OCI-M2 (cell line): ENCODE results near the gene ZNF664.

ENCODE experiments used
- DNase-seq: peaks from one replicate; lab custom pipeline; 2025; ENCODE audit not compliant: unreplicated experiment; lab: John Stamatoyannopoulos, UW

Gene ZNF664

DNA sequence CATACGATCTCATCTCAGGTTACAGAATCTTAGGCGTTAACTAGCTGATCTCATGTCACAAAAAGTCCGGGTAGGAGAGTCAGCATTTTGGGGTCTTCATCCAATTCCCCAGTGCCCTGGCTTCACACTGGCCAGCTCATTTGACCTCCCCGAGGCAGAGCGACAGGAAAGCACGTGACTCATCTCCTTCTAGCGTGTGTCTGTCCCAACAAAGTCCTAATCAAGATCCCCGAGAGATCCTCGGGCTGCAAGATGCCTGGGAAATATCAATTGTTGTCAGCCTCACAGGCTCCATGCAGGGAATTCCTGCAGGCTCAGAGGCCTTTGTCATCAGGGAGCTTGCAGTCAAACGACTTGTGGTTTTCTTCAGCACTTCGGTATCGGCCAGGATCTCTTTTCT is 57.5 kb downstream of the ZNF664 start:
- no peak for DNase-seq

DNA sequence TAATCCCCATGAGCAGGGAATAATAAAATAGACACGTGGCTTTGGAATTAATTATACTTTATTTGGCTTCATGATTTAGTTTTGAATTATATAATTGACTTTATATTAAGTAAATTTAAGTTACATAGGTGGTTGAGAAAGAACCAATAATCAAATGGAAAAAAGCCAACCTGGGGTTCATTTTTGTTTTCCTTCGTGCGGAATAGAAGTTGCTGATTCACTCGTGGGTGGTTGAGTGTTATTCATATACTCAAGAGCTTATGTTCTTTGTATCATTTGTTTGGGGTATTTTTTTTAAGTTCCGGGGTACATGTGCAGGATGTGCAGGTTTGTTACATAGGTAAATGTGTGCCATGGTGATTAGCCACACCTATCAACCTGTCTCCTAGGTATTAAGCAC is 58.0 kb downstream of the ZNF664 start:
- no peak for DNase-seq

DNA sequence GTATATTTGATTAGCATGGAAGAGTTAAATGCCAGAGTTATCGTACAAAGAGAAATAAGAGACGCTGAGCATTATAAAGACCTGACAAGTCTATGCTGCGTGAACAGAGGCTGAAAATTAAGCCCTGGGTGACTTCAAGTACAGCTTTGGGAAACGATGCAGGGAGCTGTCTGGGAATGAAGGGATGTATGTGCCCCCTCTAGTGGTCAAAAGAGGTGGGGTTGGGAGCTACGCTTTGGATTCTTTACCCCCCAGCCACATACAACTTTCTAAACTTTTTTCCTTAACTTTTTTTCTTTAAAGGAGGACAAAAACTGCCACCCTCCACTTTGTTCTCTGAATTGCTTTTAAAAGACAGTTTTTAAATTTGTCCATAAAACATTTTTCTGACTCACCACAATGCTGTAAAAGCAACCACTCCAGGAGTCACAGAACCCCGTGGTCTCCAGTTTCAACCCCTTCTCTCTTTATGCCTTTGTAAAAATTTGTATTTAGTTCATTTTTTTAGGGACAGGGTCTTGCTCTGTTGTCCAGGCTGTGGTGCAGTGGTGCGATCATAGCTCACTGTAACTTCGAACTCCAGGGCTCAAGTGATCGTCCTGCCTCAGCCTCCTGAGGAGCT is 59.4 kb downstream of the ZNF664 start:
- DNase-seq = no peak

DNA sequence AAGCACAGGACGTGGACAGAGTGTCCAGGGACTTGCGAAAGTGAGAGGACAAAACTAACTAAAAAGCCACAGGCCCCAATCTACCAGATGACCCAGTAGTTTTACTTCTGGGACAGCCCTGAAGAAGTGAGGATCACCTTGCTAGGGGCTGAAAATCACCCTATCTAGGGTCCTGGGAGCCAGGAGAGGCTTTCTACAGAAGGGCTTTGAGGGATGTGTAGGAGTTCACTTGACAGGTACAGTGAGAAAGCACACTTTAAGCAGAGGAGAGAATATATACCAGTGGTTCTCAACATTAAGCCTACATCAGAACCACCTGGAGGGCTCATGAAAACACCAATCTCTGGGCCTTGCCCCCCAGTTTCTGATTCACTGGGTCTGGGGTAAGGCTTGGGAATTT is 60.8 kb downstream of the ZNF664 start:
- no peak for DNase-seq

DNA sequence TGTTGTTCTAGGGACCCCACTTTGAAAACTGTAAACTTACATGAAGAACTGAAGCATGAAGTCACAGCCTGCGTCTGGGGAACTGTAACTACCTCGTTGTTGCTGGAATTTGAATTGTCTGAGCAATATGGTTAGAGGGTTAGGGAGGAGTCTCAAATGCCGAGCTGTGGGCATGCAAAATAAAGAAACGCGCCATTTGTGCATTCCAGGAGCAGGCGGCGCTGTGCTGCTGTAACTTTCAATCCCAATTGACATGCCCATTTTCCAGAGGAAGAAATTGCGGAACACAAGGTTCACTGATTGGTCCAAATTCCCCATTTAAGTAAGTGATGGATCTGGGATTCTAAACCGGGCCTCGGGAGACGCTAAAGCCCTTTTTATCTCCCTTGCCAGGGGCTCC is 61.3 kb downstream of the ZNF664 start:
- DNase-seq = no peak

DNA sequence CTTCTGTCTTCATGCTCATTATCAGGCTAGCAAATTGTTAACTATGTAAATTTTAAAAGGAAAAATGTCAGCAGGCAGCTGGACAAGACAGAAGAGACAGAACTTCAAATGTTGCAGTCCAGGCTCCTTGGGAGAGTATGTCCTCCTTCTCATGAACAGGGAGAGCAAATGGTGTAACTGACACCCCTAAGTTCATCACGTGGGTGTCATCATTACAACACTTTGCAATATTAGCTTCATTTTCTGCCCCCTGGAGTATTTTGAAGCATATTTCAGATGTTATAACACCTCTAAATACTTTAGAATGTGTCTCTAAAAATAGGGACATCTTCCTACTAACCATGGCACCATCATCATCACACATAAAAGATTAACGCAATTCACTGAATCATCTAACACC is 62.1 kb downstream of the ZNF664 start:
- no peak for DNase-seq

DNA sequence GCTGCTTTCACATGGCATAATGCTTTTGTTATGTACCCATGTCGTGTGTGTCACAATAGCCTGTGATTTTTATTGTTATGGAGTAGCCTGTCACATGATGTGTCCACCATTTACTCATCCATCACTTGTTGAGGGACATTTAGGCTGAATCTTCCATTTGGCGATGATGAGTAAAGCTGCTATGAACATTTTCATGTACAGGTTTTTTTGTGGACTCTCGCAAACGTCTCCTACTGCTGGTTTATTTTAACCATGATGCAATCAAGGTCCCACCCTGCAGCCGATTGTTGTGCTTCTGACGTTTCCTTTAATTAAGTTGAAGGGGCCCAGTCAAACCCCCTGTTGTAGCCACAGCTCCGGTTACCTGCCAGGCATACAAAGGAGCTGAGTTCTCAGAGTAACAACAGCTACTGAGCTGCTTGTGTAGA is 63.2 kb downstream of the ZNF664 start:
- no peak for DNase-seq

DNA sequence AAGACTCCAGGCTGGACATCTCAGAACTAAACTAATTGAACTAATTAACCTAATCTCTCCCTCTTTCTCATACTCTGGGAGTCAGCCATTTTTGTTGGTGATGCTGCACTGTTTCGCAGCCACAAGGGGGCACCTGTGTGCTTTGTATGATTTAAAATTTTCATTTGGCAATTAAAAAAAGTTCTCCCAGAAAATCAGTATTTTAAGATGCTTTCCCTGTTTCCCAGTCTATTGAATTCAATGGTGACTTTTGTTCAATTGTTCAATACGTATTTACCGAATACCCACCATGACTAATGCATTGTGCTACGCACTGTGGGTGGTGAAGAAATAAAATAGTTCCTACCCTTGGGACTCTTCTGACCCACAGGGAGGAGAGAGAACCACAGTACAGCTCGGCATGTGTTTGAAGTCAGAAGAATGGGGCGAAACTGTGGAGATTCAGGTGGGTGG is 63.7 kb downstream of the ZNF664 start:
- no peak for DNase-seq

DNA sequence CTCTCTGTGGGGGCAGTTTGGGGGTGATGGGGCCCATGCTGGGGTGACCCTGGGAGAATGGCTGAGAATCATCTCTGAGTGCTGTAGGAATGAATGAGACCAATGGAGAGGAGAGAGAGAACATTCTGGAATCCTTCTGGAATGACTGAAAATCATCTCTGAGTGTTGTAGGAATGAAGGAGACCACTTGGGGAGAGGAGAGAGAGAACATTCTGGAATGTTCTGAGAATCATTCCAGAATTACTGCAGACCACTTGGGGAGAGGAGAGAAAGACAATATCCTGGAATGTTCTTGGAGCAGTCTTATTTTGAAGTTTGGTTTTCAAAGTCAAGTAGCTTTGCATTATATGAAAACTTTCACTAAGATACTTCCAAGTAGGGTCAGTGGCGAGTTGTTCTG is 64.3 kb downstream of the ZNF664 start:
- DNase-seq = no peak

DNA sequence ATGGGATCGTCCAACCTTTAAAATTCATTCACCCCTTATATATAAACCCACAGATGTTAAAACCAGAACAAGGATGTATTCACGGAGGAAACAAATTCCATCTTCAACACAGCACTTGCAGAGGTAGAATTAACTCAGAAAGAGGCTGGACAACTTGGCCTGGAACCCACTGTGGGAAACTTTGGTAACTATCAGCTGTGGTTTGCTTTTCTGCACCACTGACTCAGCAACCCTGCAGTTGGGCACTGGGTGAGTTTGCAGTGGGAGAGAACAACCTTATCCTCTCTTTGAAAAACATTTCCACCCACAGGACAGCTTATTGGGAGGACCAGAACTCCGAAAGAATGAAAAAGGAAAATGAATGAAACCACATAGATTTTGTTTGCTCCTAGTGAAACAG is 66.3 kb downstream of the ZNF664 start:
- DNase-seq = no peak

DNA sequence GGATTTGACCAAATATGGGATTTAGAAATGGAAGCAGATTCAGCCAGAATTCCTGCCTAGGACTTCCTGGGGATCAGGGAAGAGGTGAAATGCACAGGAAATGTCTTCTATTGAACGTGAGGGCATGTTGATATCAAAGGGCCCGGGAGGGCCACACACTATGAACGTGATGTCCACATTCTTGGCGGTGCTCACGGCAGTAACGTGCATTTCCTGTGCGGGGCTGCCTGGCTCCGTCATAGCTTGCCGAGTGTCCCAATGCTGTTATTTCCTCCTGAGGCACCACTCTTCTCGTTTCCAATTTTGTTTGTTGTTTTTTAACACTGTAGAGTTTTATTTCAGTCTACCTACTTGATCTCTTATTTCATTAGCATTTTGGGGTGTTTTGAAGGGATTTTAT is 67.3 kb downstream of the ZNF664 start:
- no peak for DNase-seq

DNA sequence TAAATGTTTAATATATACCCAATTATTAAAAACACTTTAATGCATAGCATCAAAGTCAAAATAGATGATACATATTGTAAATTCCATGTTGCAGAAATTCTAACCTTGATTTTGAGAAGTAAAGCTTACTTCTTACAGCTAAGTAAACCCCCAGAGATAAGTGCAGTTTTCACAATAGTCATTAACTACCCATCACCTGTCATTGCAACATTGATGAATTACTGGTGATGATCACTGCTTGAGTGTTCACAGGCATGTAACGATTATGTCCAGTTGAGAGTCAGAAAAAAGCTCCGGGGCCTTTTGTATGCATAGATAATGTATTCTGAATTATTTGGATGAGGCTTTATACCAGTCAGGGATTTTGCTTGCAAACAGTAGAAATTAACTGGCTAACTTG is 67.7 kb downstream of the ZNF664 start:
- no peak for DNase-seq

DNA sequence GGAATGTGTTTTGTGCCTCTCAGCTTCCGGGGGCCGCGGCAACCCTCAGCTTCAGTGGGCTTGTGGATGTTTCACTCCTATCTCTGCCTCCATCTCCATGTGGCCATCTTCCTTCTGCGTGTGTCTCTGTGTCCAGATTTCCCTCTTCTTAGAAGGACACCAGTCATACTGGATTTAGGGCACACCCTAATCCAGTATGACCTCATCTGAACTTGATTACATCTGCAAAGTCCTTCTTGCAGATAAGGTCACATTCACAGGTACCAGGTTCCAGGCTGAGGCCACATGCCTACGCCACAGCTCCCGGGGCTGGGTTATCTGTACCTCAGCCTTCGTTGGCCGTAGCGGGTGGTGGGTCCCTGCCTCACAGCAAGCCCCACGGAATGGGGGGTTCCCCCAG is 68.9 kb downstream of the ZNF664 start:
- DNase-seq = no peak

DNA sequence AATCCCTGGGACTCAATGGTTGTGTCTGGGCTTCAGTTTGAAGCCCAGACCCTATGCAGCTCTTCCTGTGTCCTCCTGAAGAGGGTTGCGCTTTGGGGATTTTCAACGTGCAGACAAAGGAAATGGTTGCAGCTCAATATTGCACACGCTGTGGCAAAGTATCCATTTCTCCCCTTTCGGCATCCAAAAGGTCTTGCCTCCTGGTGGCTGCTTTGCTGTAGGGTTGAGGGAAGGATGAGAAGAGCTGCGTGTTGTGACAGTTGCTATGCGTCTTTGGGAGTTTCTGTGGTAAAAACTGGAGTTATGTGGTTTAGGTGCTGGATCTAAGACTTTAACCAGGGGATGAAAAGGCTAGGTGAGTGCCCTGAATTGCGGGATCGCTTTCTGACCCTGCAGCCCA is 71.0 kb downstream of the ZNF664 start:
- DNase-seq = no peak

DNA sequence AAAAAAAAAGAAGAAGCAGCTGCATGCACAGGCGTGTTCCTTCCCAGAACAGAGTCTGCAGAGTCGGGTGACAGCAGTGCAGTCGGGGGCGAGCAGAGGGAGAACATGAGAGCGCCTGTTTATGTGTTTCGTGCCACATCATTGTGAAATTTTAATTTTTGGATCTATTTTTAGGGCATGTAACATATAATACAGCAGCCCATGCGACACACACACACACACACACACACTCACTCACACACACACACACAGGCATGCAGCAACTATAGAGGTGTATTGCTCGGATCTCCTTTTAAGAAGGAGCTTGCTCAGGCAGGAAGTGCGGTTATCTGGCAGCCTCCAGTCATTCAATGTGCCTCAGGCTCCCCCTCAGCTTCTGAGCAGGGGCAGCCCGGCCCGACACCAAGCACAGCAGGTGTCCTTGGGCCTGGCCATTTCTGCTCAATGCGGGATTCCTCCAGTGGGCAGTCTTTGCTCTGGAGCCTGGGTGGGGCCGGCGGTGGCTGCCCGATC is 71.8 kb downstream of the ZNF664 start:
- no peak for DNase-seq

DNA sequence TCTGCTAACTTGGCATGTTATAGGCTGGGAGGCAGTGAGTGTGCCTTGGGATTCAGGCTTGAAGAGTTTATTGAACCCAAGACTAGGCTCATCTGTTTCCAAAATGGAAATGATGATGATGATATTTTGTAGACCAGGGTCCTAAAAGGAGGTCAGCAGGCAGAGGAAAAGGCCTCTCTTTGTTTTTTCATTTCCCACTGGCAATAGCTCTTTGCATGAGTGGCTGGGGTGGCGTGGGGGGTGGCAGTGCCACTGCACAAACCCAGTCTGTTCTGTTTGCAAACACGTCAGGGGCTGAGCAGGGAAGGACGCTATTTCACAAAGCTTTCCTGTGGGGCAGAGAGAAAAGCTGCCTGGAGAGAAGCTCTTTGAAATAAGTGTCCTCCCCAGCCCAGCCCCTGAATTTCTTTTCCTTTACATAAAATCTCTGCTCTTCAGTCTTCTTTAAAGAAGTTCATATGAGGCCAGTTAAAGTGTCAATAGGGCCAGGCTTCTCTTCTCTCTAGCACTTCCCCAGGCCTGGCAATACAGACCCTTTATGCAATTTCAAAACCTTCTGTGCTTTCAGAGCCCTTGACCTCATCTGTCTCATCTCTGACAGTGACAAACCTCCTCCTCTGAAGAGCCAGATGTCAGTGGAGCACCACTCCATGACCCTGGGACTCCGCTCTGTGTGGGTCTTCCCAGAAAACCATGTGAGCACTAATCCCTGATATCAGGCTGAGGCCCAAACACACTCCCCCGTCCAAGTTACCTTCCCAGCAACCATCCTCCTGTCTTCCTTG is 72.8 kb downstream of the ZNF664 start:
- DNase-seq = no peak

DNA sequence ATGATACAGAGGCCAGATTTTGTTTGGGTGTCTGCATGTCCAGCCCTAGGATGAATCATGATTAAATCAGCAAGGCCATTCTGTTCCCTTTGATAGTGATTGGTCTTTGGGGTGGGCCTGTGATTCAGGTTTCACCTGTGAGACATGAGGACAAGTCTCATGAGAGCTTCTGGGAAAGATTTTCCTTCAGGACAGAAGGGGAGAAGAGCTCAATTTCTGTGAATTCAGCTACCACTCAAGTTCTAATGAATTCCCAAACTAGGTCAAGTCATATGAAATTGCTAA is 73.4 kb downstream of the ZNF664 start:
- no peak for DNase-seq

DNA sequence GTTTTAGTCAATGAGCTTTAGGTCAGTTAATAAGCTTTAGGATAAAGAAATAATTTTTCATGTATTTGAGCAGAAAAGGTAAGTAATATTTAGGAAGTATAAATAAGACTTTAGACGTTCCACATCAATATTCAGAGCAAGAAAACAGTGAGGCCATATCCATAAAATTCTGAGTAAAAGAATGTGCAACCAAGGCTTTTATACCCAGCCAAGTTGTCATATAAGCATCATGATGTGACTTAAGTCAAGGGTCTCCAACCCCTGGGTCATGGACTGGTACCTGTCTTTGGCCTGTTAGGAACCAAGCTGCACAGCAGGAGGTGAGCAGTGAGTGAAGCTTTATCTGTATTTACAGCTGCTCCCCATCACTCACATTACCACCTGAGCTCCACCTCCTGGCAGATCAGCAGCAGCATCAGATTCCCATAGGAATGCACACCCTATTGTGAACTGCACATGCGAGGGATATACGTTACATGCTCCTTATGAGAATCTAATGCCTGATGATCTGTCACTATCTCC is 74.1 kb downstream of the ZNF664 start:
- no peak for DNase-seq

DNA sequence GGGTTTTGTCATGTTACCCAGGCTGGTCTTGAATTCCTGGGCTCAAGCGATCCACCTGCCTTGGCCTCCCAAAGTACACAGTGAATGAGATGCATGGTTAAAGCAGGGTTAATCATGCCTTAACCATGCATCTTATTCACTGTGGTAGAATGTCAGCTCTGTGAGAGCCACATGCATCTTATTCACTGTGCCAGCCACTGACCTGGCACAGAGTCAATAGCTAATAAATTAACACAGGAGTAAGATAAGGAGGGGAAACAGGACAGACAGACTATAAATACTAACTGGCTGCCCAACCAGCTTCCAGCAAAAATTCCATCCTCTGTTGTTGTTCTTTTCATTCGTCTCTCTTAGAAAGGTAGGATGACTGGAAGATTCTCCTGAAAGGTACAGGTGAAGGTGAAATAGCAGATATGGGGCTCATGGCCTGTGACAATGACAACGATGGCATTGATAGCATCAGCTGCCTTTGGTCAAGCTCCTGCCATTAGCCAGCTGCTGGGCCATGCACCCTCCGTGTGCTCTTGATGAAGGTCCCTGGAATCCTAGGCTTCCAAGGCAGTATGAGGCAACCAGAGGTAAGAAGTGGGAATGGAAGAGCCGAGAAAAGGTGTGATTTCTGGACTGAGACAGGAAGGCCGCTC is 76.6 kb downstream of the ZNF664 start:
- no peak for DNase-seq

DNA sequence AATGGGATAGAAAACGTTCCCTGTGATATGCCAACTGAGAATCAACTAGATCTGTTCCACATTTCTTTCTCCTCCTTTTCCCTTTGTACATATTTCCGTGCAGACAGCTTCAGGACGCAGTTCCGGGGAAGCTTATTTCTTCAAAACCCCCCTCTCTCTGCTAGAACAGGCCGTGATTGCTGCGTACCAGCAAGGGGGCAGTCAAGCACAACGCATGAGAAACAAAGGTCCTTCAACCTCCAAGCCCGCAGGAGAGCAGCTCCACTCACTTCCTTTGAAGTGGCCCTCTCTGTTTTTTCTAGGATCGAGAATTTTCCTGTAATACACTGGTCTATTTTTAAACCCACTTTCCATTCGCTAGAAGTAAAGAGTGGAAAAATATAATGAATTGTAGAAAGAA is 80.8 kb downstream of the ZNF664 start:
- DNase-seq = no peak

DNA sequence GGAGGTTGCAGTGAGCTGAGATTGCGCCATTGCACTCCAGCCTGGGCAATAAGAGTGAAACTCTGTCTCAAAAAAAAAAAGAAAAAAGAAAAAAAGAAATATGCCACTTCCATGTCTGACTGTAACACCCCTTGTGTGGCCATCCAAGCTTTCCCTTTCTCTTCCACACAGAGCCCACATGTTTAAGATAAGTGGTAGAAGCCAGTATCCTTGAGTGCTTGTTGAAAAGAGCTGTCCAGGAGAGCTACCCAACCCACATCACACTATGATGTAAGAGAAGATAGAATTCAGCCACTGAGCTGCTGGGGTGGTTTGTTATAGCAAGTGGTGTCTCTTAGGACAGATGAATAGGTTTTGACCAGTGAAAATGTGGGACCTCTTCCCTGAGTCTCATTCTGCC is 82.1 kb downstream of the ZNF664 start:
- no peak for DNase-seq

DNA sequence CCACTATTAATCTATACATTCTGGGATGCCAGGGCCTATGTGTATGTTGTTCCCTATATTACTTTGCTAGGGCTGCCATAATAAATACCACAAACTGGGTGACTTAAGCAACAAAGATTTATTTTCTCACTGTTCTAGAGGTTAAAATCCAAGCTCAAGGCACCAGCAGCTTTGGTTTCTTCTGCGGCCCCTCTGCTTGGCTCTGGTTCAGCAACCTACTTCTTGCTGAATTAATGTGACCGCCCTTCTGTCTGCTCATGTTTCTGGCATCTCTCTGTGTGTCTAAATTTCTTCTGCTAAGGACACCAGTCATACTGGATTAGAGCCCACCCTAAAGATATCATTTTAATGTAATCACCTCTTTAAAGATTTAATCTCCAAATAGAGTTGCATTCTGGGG is 84.7 kb downstream of the ZNF664 start:
- no peak for DNase-seq
